NCI-H345 (cell line): ENCODE results near the gene PTPRK.

ENCODE experiments used
- DNase-seq: peaks from one replicate; lab custom pipeline; 2025; lab: John Stamatoyannopoulos, UW

The PTPRK gene

GRCh38 chr6:128389820-128390534, 130.4 kb downstream of the PTPRK start:
- no peak for DNase-seq

GRCh38 chr6:128388380-128388779, 132.0 kb downstream of the PTPRK start:
- DNase-seq: no peak

GRCh38 chr6:128380891-128381290, 139.5 kb downstream of the PTPRK start:
- no peak for DNase-seq

GRCh38 chr6:128379577-128379976, 140.8 kb downstream of the PTPRK start:
- DNase-seq: no peak

GRCh38 chr6:128376952-128377503, 143.4 kb downstream of the PTPRK start:
- DNase-seq: no peak

- no peak for DNase-seq
Observed at GRCh38 chr6:128371136-128371535, 149.3 kb downstream of the PTPRK start.

GRCh38 chr6:128370072-128370471, 150.3 kb downstream of the PTPRK start:
- no peak for DNase-seq

GRCh38 chr6:128368213-128368944, 152.0 kb downstream of the PTPRK start:
- DNase-seq: no peak

GRCh38 chr6:128367437-128367836, 153.0 kb downstream of the PTPRK start:
- no peak for DNase-seq

GRCh38 chr6:128365520-128366160, 154.8 kb downstream of the PTPRK start:
- no peak for DNase-seq

GRCh38 chr6:128364766-128365519, 155.5 kb downstream of the PTPRK start:
- DNase-seq: no peak

GRCh38 chr6:128363020-128363813, 157.2 kb downstream of the PTPRK start:
- no peak for DNase-seq

- DNase-seq: no peak
Observed at GRCh38 chr6:128361378-128361777, 159.0 kb downstream of the PTPRK start.

- no peak for DNase-seq
Observed at GRCh38 chr6:128358244-128358776, 162.1 kb downstream of the PTPRK start.

- DNase-seq: no peak
Observed at GRCh38 chr6:128357392-128358130, 162.8 kb downstream of the PTPRK start.

GRCh38 chr6:128352366-128352765, 168.0 kb downstream of the PTPRK start:
- no peak for DNase-seq

GRCh38 chr6:128351255-128351514, 169.2 kb downstream of the PTPRK start:
- no peak for DNase-seq

- no peak for DNase-seq
Observed at GRCh38 chr6:128350416-128351254, 169.8 kb downstream of the PTPRK start.

- DNase-seq: no peak
Observed at GRCh38 chr6:128347123-128347522, 173.3 kb downstream of the PTPRK start.

GRCh38 chr6:128346569-128346968, 173.8 kb downstream of the PTPRK start:
- no peak for DNase-seq
